Measurements from ENCODE around the gene CNPY2. TPM values are rescaled to one million over a fixed set of nuclear protein-coding genes. Genes with fewer than 3 reads are reported as not detected.
"Not testable (repeated sequence)": the region's sequence is repeated elsewhere in the genome, so short reads cannot be mapped to it uniquely, and the experiment has no call there.

CNPY2 gene
- total RNA-seq, 4 donors from 2014 or later, result 94.9 to 141 (median 109) TPM

DNA sequence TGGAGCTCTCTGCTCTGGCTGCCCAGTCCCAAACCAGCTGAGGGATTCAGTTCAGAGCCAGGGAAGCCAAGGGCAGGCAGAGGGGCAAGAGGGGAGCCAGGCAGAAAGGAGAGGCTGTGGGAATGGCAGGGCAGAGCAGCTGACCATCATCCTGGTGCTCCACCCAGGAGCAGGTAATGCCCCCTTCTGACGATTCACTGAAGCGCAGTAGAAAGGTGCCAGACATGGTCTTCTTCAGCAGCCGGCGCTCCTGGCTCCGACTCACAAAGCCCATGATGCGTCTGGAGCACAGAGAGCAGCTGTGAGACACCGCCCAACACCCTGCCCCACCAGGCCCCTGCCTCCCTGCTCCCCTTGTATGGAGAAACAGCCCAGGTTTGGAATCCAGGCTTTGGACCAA lies 30.9 kb upstream of the CNPY2 start:
- TF ChIP-seq, protein P1, sequence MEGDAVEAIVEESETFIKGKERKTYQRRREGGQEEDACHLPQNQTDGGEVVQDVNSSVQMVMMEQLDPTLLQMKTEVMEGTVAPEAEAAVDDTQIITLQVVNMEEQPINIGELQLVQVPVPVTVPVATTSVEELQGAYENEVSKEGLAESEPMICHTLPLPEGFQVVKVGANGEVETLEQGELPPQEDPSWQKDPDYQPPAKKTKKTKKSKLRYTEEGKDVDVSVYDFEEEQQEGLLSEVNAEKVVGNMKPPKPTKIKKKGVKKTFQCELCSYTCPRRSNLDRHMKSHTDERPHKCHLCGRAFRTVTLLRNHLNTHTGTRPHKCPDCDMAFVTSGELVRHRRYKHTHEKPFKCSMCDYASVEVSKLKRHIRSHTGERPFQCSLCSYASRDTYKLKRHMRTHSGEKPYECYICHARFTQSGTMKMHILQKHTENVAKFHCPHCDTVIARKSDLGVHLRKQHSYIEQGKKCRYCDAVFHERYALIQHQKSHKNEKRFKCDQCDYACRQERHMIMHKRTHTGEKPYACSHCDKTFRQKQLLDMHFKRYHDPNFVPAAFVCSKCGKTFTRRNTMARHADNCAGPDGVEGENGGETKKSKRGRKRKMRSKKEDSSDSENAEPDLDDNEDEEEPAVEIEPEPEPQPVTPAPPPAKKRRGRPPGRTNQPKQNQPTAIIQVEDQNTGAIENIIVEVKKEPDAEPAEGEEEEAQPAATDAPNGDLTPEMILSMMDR (IDR thresholded peaks at IDR 0.05), result no peak
- TF ChIP-seq POLR2A (IDR thresholded peaks at IDR 0.05), result no peak
- no peak for TF ChIP-seq EP300 (IDR thresholded peaks at IDR 0.05)
- H3K9me3 ChIP-seq, result no peaks in the 10 kb centered on the region
- no peak for DNase-seq (ENCODE audit: low spot score in 2 of 2)
- 79 to 82% methylated on average over 7 of the region's 7 CpGs for WGBS, 2 donors
- no peaks in the 10 kb centered on the region for H3K4me1 ChIP-seq
- H3K36me3 ChIP-seq, result peaks cover 2 to 98% (median 23%) of the 10 kb centered on the region in 3 donors
- H3K4me3 ChIP-seq, result no peak overlapping the region
- no peak overlapping the region for H3K27ac ChIP-seq
- no peaks in the 10 kb centered on the region for H3K27me3 ChIP-seq

DNA sequence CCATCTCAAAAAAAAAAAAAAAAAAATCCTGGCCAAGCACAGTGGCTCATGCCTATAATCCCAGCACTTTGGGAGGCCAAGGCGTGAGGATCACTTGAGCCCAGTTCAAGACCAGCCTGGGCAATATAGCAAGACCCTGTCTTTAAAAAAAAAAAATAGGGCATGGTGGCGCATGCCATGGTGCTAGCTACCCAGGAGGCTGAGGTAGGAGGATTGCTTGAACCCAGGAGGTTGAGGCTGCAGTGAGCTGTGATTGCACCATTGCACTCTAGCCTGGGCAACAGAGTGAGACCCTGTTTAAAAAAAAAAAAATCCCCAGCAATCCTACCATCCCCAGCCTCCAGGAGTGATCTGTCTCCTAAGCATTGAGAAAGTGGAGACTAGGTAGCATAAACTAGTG lies 26.5 kb upstream of the CNPY2 start:
- DNase-seq (ENCODE audit: low spot score in 2 of 2); H3K27me3 ChIP-seq; H3K27ac ChIP-seq; H3K4me3 ChIP-seq; H3K4me1 ChIP-seq; H3K9me3 ChIP-seq: not testable (repeated sequence)
- 95% methylated on average over 2 of the region's 2 CpGs for WGBS, 2 donors
- peaks cover 0 to 66% (median 10%) of the 10 kb centered on the region in 3 donors for H3K36me3 ChIP-seq

DNA sequence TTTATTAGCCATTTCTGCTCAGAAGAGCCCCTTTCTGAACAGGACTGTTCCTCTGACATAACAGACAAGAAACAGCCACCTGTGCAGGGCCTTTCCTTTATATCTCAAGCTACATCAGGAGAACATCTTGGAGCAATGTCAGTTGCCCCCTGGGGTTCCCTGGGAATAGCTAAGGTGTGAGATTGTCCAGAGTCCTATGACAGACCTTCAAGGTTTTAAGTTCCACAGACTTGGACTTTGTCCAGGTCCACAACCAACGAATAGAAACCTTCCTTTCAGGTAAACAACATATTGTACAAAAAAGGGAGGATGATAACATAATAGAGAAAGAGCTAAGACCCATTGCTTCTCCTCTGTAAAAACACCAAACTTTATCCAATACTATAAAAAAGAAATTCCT lies 25.8 kb upstream of the CNPY2 start:
- no peak for DNase-seq (ENCODE audit: low spot score in 2 of 2)
- H3K4me1 ChIP-seq, result no peaks in the 10 kb centered on the region
- H3K4me3 ChIP-seq, result no peak overlapping the region
- 35 to 64% methylated on average over 1 of the region's 1 CpG for WGBS, 2 donors
- H3K36me3 ChIP-seq, result peaks cover 0 to 59% (median 10%) of the 10 kb centered on the region in 3 donors
- TF ChIP-seq, protein P1 (IDR thresholded peaks at IDR 0.05), result no peak
- no peak for TF ChIP-seq EP300 (IDR thresholded peaks at IDR 0.05)
- TF ChIP-seq POLR2A (IDR thresholded peaks at IDR 0.05), result no peak
- no peaks in the 10 kb centered on the region for H3K27me3 ChIP-seq
- H3K9me3 ChIP-seq, result no peaks in the 10 kb centered on the region
- H3K27ac ChIP-seq, result no peak overlapping the region

DNA sequence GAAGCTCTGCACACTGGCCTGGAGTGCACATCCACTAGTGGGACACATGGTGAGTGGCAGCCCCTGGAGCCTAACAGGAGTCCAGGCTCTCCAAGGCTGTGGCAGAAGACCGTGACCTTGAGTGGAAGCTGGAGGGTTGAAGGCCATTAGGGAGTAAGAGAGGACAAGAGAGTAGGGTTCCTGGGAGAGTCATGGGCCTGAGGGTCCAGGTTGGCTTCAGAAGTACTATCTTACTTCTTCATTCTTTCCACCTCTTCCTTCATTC lies 23.3 kb upstream of the CNPY2 start:
- TF ChIP-seq, protein P1 (IDR thresholded peaks at IDR 0.05), result no peak
- TF ChIP-seq POLR2A (IDR thresholded peaks at IDR 0.05), result no peak
- TF ChIP-seq EP300 (IDR thresholded peaks at IDR 0.05), result no peak
- Histone ChIP-seq H3K9me3 (no peaks in the 10 kb centered on the region), H3K36me3 (peaks cover 0 to 35% (median 10%) of the 10 kb centered on the region in 3 donors), H3K4me3 (peak overlapping the region in 1 of 4 donors; percentile 20), H3K27ac (peak overlapping the region in 2 of 4 donors; percentile 31 to 76), H3K27me3 (no peaks in the 10 kb centered on the region), H3K4me1 (peaks cover 0 to 6% (median 3%) of the 10 kb centered on the region in 4 donors)
- DNase-seq (ENCODE audit: low spot score in 2 of 2), result no peak
- 81% methylated on average over 1 of the region's 1 CpG for WGBS, 2 donors

DNA sequence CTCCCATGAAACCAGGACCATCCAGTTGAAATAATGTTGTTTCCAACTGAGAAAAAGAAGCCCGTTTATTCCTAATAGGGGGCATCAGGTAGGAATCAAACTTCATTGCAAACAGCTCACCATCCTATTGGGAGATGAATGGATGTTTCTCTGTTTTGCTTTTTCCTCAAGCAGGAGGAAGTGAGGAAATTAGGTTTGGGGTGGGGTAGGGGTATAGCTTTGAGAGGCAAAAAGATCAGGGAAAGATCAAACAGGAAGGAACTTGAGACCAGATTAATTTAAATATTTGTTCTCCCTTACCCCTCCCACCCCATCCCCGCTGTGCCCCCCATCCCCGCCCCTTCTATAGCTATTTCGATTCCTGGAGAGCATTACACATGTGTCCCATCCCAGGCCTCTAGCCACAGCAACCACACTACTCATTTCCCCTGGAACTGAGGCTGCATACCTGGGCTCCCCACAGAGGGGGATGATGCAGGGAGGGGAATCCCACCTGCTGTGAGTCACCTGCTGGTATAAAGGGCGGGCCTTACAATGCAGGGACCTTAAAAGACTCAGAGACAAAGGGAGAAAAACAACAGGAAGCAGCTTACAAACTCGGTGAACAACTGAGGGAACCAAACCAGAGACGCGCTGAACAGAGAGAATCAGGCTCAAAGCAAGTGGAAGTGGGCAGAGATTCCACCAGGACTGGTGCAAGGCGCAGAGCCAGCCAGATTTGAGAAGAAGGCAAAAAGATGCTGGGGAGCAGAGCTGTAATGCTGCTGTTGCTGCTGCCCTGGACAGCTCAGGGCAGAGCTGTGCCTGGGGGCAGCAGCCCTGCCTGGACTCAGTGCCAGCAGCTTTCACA lies 22.7 kb upstream of the CNPY2 start, which contains the start of gene IL23A:
IL23A (plus strand) TSS at position 577 of the 850 bp plus-strand sequence; CDS start at position 738, 161 bp downstream.
- H3K9me3 ChIP-seq, result no peaks in the 10 kb centered on the region
- peak within 1 kb of the TSS in 1 of 4 donors; percentile 20 for H3K4me3 ChIP-seq
- no peaks in the 10 kb centered on the region for H3K27me3 ChIP-seq
- H3K4me1 ChIP-seq, result peaks cover 0 to 6% (median 3%) of the 10 kb centered on the region in 4 donors
- DNase-seq (ENCODE audit: low spot score in 2 of 2), result no peak
- H3K27ac ChIP-seq, result peak within 1 kb of the TSS in 2 of 4 donors; percentile 31 to 76
- TF ChIP-seq, protein P1 (IDR thresholded peaks at IDR 0.05), result no peak
- TF ChIP-seq EP300 (IDR thresholded peaks at IDR 0.05), result no peak
- no peak for TF ChIP-seq POLR2A (IDR thresholded peaks at IDR 0.05)
- peaks cover 0 to 30% (median 4%) of the 10 kb centered on the region in 3 donors for H3K36me3 ChIP-seq
- 27 to 34% methylated on average over 9 of the region's 9 CpGs for WGBS, 2 donors

Measured in tibial nerve (tissue), 4 donors.